Measurements from ENCODE around the gene SLC38A9.

Gene SLC38A9

DNA sequence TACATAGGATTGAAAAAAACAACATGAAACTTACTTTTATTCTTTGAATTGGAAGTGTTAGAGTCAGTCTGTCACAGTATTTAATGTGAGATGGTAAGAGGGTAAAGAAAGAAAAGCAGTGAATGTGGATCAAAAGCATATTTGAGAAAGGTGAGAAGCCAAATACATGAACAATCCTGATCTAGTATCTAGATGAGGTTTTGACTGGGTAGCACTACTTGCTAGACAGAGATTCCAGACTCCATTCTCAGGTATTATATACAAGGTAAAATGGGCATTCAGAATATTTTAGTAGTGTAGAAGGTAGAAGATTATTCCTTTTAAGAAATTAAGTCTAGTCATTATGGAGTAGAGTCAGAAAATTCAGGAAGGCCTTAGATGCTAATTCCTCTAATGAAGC is 62.2 kb downstream of the SLC38A9 start:
- no peak for DNase-seq (ENCODE audit: low read depth)

- no peak for DNase-seq (ENCODE audit: low read depth)
Measured at GRCh38 chr5:55645304-55645703, 66.8 kb downstream of the SLC38A9 start.

- no peak for DNase-seq (ENCODE audit: low read depth)
Measured at GRCh38 chr5:55638455-55638854, 73.7 kb downstream of the SLC38A9 start.

GRCh38 chr5:55638051-55638450 is 74.1 kb downstream of the SLC38A9 start:
- DNase-seq (ENCODE audit: low read depth), result no peak

- no peak for DNase-seq (ENCODE audit: low read depth)
Measured at GRCh38 chr5:55636683-55637082, 75.4 kb downstream of the SLC38A9 start.

- no peak for DNase-seq (ENCODE audit: low read depth)
Measured at GRCh38 chr5:55636177-55636576, 75.9 kb downstream of the SLC38A9 start.

DNA sequence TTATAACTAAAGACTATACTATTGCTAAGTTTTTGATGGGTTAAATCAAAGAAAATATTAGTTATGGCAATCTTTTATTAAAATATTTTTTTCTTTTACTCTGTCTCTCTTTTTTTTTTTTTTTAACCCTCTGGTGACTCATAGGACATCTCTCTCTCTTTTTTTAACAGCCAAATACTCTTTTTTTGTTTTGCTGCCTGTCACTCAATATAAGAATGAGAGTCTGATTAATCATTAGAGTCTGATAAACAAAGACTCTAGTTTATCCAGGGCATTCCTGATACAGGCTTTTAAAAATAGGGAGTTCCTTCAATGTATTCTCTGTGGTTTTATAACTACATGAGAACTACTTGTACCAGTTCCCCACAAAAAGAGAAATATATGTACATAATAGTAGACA is 77.3 kb downstream of the SLC38A9 start:
- no peak for DNase-seq (ENCODE audit: low read depth)

DNA sequence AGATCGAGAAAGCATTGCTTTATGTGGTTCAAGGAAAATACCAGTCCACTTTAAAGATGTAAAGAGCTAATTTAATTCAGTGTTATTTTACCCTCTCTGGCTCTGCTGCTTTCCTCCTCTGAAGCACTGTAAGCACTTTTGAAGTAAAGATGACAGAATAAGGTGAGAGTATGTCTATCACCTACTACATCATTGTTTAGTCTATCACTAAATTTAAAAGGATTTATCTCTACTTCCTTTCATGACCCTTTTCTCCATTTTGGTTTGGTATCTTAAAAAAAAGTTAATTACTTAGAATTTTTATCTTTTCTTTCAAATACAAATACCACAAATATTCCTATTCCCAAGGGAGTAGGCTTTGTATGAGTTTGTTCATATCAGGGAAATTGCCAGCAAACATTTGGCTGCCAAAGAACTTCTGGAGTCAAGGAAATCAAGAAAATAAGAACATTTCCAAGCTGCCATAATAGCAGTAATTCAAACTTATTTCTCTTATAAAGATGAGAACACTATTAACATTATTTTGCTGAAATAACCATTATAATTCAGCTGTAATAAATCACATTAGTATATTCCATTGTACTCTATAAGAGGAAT is 77.8 kb downstream of the SLC38A9 start:
- no peak for DNase-seq (ENCODE audit: low read depth)

DNA sequence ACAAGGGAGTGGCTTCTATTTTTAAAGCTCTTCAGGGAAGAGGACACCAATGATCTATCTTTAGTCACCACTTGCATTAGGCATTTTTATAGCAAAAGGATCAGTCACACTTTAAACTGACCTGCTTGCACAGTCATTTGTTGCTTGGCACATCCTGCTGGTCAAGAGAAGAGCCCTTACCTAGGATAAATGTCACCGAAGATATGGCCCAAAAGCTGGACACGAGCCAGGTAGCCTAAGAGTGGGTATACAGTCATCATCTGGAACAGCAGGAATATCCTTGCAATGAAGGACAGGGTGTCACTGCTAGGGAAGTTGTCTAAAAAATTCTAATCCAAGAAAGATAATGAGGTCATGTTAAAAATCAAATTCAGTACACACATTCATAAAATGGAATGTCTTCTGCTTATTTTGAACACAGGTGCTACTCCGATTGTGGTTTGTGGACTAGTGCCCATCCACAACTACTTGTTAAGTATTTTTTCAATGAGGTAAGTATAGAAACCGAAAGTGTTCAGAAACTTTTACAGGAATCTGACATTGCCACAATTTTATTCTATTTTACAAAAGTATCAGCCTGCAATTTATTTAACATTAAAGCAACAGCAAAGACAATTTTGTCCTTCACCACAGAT is 78.4 kb downstream of the SLC38A9 start:
- DNase-seq (ENCODE audit: low read depth), result no peak

GRCh38 chr5:55629815-55630214 is 82.3 kb downstream of the SLC38A9 start:
- DNase-seq (ENCODE audit: low read depth), result no peak

DNA sequence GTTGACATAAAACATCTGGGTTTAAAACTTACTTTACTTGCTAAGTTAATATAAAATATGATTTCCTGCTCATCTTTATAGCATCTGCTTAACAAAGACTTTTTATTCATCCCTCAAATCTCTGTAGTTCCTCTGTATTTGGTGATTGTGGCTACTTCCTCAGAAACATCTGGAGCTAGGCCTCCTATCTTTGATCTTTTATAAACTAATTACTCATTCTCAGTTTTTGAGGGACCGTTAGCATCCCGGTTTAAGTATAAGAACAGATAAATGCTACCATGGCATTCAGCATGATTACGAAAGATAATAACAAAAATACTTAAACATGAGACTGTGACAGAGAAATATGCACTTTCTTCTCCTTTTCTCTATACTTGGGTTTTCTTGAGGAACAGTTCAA is 85.3 kb downstream of the SLC38A9 start:
- no peak for DNase-seq (ENCODE audit: low read depth)

GRCh38 chr5:55625913-55626312 is 86.2 kb downstream of the SLC38A9 start:
- no peak for DNase-seq (ENCODE audit: low read depth)

DNA sequence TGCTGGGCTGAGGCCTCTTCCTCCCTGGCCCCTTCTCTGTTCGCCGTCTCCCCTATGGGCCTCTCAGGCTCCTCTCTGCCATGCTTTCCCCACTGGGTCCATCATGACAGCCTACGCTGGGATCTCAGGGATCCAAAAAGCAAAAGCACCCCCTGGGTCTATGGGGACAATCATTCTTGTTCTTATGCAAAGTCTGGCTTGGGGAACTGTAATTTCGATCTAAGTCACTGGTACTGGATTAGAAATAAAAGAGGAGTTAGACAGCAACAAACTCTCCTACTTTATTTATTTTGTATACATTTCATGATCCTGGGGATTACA is 86.6 kb downstream of the SLC38A9 start:
- no peak for DNase-seq (ENCODE audit: low read depth)

- DNase-seq (ENCODE audit: low read depth), result no peak
Measured at GRCh38 chr5:55624841-55625588, 87.1 kb downstream of the SLC38A9 start.

GRCh38 chr5:55623789-55624188 is 88.3 kb downstream of the SLC38A9 start:
- DNase-seq (ENCODE audit: low read depth), result no peak

- no peak for DNase-seq (ENCODE audit: low read depth)
Measured at GRCh38 chr5:55622460-55622859, 89.7 kb downstream of the SLC38A9 start.

DNA sequence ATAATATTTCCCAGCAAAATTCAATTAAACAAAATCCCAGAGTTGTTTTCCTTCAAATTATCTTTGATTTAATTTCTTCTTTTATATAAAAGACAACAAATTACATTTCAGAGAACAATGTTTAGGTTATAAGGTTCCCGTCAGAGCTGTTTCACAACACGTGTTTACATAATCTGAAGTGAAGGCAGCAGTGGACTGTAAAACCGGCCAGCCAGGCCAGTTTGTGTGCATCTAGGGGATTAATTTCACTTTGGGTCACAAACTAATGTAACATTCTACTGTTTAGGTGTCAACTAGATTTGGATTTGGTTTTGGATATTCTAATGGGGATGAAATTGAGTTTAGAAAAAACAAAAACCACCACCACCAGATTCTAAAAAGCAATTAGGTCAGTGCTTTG is 90.9 kb downstream of the SLC38A9 start:
- DNase-seq (ENCODE audit: low read depth), result no peak

DNA sequence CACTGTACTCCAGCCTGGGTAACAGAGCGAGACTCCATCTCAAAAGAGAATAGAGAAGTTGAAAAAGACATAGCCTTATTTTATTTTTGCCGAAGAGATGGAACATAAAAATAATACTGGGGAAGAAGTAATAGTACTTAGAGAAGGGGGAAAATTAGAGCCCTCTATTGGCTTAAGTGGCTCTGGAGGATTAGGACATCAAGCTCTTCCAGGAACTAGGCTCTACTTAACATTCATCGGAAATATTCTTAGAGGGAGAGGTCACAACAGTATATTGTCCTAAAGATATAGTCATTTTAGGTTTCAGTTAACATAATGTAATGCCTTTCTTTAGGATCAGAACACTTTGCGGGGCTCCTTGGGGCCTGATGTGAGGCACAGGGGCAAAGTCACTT is 91.4 kb downstream of the SLC38A9 start:
- no peak for DNase-seq (ENCODE audit: low read depth)

GRCh38 chr5:55620009-55620765 is 91.9 kb downstream of the SLC38A9 start:
- no peak for DNase-seq (ENCODE audit: low read depth)

DNA sequence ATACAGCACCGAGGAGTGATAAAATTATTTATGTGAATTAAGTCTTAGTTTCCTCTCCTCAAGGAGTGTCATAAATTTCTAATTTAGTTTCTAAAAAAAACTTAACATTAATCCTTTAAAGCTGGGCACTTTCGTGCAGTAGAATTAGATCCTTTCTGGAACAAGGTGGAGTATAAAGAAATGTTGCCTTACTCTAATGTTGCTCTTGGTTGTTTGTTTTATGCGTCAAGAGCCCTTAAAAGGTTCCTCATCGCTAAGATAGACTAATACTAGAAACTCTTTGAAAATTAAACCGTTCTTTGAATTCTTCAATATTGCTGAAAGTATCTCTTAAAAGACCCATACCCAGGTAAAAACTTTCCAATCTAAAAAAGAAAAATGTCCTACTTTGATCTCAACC is 93.8 kb downstream of the SLC38A9 start:
- DNase-seq (ENCODE audit: low read depth), result no peak

- no peak for DNase-seq (ENCODE audit: low read depth)
Measured at GRCh38 chr5:55613112-55613868, 98.8 kb downstream of the SLC38A9 start.

GRCh38 chr5:55610542-55610941 is 101.6 kb downstream of the SLC38A9 start:
- DNase-seq (ENCODE audit: low read depth), result no peak
